Stimulated activated CD8-positive, alpha-beta memory T cell treated with anti-CD3 and anti-CD28 coated beads, Interleukin-7, amount 100 ng/mL, for 1 hour (primary cell): ENCODE results near the gene OR4C13.
"Not testable (repeated sequence)": the region's sequence is repeated elsewhere in the genome, so short reads cannot be mapped to it uniquely, and the experiment has no call there.

Source experiments
- DNase-seq, 2 donors: peaks; one replicate each; pipeline ENCODE4 v3.0.0-alpha.2; 2020; ENCODE audit warnings: low read depth in 2 of 2

The OR4C13 gene

GRCh38 chr11:49952091-49952490 lies at the start of gene OR4C13:
Gene OR4C13, plus strand, starts transcription at chr11:49952391. Its CDS starts 32 bp downstream, at chr11:49952423.
- no peak for DNase-seq

- not testable (repeated sequence) for DNase-seq
These were observed 40.7 kb upstream of the OR4C13 start for GRCh38 chr11:49911516-49911915.

GRCh38 chr11:49948701-49949100 lies 3.5 kb upstream of the OR4C13 start:
- not testable (repeated sequence) for DNase-seq

- DNase-seq = not testable (repeated sequence)
These were observed 21.2 kb downstream of the OR4C13 start for GRCh38 chr11:49973439-49973838.

- not testable (repeated sequence) for DNase-seq
These were observed 30.2 kb downstream of the OR4C13 start, which contains the start of gene OR4C12 for GRCh38 chr11:49982435-49982834. Gene OR4C12, minus strand, starts transcription at chr11:49982535. Its CDS starts 34 bp downstream, at chr11:49982501.

- DNase-seq = no peak
These were observed 43.4 kb downstream of the OR4C13 start for GRCh38 chr11:49995565-49995964.
